ENCODE data around the gene R3HDM4.

The R3HDM4 gene

DNA sequence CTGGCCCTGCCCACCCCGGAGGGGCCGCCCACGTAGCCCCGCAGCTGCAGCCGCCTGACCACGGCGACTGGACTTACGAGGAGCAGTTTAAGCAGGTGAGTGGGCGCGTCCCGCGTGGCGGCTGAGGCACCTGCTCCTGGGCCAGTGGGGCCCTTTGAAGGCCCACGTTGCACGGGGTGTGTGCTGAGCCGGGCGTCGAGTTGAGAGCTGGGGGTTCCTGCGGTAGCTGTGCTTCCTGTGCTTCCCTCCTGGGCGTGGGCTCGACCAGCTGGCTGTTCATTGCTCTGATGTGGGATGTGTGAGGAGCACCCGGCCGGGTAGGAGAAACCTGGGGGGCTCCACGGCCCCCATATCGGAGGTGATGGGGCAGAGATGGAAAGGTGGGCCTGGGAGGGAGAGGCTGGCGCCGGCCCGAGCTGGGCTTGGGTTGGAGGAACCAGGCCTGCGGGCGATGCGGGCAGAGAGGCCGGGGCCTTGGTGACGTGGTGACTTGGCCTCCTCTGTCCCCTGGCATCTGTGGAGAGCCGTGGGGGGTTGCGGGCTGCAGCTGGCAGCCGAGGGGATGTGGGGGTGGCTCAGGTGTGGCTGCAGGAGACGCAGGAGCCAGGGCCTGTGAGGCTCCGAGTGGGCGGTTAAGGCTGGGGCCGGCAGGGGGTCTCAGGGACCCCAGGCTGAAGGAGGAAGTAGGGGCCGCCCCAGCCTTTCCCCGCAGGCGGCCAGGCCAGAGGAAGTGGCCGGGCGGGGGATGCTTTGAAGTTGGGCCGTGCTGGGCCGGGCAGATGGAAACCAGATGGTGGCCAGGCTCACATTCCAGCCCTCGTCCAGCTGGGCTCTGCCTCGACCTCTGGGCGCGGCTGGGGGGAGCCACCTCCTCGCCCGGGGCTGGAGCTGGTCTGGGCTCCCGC, 19.9 kb upstream of the R3HDM4 start:
- peak; percentile 90 for DNase-seq (ENCODE audit: low read depth, low spot score)

DNA sequence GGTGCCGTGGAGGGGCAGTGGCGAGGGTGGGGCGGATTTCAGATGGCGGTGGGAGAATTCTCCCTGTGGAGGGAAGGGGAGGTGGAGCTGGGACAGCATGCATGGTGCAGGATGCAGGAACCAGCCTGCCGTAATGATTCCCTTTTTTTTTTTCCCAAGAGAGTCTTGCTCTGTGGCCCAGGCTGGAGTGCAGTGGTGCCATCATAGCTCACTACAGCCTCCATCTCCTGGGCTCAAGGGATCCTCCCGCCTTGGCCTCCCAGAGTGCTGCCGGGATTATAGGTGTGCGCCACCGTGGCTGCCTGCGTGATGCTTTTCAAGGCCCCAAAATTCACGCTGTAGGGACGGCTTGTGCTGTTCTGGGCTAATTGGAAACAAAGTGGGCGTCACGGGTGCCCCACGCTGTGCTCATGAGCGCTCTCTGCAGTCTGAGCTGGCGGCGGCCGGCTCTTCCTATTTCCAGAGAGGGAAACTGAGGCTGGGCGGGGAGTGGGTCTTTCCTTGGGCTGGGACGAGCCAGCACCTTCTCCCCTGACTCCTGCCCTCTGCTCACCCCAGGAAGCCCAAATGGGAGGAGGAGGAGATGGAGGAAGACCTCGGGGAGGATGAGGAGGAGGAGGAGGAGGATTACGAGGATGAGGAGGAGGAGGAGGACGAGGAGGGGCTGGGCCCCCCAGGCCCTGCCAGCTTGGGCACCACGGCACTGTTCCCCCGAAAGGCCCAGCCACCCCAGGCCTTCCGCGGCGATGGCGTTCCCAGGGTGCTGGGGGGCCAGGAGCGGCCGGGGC, 19.0 kb upstream of the R3HDM4 start:
- no peak for DNase-seq (ENCODE audit: low read depth, low spot score)

DNA sequence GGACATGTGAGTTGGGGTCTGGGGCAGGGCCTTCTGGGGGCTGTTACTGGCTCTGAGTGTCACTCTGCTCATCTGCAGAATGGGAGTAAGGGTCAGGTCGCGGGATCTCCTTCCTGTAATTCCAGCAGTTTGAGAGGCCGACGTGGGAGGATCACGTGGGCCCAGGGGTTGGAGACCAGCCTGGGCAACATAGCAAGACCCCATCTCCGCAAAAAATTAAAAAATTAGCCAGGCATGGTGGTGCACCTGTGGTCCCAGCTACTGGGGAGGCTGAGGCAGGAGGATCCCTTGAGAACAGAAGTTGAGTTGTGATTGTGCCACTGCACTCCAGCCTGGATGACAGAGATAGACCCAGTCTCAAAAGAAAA, 16.9 kb upstream of the R3HDM4 start:
- no peak for DNase-seq (ENCODE audit: low read depth, low spot score)

DNA sequence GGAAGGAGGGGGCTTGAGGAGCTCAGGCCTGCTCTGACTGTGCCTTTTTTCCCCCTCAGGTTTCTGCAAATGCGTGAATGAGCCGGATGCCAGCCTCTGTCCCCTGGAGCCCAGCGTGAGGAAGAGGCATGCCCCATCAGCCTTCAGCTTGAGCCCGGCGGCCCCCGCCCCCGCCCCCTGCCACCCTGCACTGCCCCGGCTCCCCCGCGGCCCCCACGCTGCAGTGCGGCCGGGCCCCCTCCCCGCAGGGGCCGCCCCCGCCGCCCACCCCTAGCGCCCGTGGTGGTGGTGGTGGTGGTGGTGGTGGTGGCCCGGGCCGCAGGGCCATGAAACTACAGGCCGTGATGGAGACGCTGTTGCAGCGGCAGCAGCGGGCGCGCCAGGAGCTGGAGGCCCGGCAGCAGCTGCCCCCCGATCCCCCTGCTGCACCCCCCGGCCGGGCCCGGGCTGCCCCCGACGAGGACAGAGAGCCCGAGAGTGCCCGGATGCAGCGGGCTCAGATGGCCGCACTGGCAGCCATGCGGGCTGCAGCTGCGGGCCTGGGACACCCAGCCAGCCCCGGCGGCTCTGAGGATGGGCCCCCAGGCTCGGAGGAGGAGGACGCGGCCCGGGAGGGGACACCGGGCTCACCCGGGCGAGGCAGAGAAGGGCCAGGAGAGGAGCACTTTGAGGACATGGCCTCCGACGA, 16.3 kb upstream of the R3HDM4 start:
- DNase-seq (ENCODE audit: low read depth, low spot score), result no peak

DNA sequence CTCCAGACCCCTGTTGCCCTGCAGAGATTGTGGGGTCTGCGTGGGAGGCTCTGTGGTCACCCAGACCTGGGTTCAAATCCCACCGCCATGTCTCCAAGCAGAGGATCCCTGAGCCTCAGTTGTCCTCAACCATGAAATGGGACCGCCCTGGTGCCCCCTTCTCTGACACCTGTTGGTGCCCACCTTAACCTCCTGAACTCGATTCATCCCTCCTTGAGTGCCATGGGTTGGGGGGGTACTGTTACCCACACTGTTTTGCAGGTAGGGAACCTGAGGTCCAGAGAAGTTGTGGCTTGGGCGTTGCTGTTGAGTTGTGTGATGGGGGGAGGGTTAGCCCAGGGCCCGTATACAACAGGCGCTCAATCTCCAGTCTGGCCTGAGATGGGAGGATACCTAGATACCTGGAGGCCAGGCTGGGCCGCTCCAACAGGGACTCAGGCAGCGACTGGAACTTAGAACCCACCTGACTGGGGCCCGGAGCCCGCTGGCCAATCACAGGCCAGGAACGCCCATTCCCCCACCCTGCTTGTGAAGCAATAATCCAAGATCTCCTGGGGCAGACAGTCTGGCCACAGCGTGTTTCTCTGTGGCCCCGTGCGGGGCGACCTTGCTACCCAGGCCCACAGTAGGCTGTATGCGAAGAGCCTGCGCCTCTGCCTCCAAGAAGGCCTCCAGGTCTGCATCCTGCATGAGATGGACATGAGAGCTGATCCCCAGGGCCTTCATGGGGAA, 15.6 kb upstream of the R3HDM4 start:
- DNase-seq (ENCODE audit: low read depth, low spot score), result no peak

DNA sequence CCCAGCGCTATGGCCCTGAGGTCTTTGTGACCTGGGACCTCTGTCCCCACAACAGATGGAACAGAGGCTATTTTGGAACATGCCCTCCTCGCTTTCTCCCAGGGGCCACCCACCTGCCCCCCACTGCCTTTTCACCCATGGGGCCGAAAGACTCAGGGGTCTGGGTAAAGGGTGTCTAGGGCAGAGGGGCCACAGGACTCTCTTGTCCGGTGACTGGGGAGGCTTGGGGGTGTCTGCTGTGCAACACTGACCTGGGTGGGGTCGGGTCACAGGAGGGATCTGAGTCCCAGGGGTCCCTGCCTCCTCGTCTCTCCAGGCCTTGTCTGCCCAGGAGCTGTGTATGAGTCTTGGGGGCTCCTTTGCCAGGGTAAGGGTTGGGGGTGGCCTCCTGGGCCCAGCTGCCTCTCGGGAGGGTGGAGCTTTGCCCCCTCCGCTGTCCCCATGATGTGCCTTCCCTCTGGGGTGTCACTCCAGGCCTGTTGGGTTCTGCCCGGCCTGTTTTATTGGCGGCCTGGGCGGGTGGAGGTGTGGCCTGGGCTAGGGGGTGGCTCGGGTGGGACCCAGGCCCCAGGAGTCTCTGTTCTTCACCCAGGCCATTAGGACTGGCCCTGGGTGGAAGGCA, 14.9 kb upstream of the R3HDM4 start:
- no peak for DNase-seq (ENCODE audit: low read depth, low spot score)

DNA sequence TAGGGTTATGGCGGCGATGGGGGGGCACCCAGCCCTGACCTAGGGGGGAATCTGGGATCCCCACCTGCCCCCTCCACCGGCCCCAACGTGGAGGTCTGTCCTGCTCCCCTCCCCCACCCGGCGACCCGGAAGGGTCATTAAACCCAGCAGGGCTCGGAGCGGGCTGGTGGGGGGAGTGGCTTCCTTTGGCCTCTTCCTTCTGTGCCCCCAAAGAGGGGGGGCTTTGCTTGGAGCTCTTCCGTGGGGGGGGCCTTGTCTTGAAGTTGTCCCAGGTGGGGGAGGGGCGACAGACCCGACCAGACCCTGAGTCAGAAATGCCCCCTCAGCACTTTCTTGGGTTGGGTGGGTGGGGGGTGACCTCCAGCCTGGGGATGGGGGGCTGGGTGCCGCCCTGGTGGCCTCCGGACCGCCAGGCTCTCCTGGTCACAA, 14.3 kb upstream of the R3HDM4 start:
- DNase-seq (ENCODE audit: low read depth, low spot score), result no peak

DNA sequence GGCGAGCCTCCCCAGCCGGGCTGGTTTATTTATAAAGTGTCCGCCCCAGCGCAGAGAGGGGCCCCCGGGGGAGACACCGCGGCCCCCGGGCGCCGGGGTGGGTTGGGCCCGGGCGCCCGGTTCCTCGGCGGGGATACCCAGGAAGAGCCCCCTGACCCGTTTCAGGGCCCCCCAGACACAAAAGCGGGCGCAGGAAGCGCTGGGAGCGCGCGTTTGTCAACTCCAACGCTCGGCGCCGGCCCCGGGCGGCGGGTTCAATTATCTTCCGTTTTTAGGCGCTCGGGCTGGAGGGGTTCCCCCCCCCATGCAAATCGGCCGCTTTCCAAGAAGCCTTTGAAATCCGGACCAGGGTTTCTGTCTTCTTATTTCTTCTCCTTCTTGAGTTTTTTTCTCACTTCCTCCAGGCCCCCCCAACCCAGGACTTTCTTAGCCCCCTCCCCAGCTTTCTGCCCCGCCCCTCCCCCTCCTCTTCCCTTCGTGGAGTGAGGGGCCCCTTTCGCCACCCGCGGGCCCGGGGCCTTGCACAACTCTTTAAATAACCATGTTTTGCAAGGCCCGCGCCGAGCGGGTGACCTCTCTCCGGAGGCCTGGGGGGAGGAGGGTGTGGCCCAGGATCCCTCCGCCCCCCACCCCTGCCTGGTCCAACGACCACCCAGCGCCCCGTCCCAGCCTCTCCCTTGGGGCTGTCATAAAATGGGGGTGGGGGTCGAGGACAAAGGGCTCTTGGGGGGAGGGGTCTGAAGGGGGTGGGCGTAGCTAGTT, 13.8 kb upstream of the R3HDM4 start:
- DNase-seq (ENCODE audit: low read depth, low spot score), result no peak

DNA sequence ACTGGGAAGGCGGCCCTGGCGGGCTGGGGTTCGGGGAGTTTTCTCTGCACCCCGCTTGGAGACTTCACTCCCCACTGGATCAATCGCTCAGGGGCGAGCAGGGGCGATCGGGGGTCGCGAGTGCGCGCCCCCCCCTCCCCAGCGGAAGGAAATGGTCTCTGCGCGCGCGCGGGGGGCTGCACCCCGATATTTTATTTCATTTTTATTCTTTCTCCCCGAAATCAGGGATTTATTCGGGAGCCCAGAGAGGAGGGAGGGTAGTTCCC, 13.2 kb upstream of the R3HDM4 start:
- no peak for DNase-seq (ENCODE audit: low read depth, low spot score)

DNA sequence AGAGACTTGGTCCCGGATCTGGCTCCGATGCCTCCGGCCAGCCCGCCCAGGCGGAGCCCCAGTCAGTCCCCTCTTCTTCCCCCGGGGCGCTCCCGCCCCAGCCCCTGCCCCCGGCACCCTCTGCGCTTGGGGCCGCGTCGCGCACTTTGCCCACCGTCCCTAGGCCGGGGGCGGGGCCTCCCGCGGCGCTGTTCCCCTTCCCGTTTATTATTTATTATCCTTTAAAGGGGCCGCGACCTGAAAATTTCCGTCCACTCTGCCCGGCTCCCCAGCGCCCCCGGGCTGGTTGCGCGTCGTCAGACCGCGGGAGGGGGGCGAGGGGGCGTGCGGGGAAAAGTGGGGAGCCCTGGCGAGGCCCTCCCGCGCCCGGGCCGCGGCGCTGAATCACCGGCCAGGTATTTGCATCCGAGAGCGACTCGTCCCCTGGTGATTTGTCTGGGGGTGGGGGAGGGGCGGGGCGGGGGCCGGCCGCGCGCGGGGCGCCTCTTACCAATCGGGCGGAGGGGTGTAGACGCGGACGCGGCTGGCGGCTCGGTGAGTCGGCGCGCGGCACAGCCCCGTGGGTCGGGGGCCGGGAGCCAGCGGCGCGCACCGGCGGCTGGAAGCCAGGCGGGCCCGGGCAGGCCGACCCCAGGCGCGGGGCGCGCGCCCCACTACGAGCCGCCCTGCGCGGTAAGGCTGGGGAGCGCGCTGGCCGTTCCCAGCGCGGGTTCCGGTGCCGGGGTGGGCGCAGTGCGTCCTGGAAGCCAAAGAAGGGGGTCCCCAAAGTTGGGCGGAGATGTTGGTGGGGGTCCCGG, 12.7 kb upstream of the R3HDM4 start, which contains the start of gene ARID3A:
TSS of gene ARID3A (plus strand) at position 510 of the 797 bp plus-strand sequence. CDS start 3,494 bp downstream, outside the sequence.
- DNase-seq (ENCODE audit: low read depth, low spot score), result no peak

DNA sequence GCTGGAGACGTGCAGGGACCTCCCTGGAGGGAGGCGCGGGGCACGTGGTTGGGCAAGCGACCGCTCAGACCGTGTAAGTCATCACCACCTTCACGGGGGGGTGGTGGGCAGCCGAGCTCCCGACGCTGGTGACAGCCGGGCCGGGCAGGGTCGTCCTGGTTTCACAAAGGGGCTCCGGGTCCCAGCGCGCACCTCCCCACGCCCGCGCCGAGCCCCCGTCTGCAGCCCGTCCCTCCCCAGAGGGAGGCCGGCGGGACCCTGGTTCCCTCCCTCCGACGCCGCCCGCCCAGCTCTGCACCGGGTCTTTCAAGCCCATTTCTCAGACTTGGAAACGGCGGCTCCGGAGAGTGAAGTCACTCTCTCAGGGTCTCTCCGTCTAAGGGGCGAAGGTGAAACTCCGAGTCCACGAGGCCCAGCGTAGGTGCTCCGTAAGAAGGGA, 12.1 kb upstream of the R3HDM4 start:
- DNase-seq (ENCODE audit: low read depth, low spot score), result no peak

DNA sequence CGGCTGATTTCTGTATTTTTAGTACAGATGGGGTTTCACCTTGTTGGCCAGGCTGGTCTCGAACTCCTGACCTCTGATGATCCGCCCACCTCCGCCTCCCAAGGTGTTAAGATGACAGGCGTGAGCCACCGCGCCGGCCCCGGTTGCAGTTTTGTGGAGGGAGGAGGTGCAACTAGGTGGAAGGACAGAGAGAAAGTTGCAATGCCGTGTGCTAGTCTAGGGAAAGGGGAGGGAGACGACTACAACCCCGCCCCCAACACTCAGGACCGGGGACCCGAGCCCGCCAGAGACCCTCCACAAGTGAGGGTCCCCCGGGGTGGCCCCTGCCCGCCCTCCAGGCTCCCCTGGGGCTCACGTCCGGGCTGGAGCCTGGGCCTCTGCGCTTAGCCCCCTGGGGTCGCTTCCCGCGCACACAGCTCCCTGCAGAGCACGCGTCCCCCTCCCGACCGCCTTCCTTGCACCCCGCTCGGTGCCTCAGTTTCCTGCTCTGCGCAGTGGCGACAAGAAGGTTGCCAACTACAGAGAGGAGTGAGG, 11.6 kb upstream of the R3HDM4 start:
- no peak for DNase-seq (ENCODE audit: low read depth, low spot score)

DNA sequence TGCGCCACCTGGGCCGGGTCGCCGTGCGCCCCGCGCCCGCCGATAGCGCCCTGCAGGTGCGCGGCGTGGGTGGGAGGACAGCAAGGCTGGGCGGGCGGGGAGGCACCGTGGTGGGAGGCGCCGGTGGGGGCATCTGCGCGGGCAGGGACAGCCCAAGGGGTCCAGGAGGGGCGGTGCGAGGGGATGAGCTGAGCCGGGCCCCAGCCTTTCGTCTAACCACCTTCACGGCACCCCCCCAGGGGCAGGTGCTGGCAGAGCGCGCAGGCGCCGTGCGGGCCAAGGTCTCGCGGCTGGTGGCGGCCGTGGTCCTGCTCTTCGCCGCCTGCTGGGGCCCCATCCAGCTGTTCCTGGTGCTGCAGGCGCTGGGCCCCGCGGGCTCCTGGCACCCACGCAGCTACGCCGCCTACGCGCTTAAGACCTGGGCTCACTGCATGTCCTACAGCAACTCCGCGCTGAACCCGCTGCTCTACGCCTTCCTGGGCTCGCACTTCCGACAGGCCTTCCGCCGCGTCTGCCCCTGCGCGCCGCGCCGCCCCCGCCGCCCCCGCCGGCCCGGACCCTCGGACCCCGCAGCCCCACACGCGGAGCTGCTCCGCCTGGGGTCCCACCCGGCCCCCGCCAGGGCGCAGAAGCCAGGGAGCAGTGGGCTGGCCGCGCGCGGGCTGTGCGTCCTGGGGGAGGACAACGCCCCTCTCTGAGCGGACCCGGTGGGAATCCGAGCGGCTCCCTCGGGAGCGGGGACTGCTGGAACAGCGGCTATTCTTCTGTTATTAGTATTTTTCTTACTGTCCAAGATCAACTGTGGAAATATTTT, 7.2 kb upstream of the R3HDM4 start:
- DNase-seq (ENCODE audit: low read depth, low spot score), result no peak

DNA sequence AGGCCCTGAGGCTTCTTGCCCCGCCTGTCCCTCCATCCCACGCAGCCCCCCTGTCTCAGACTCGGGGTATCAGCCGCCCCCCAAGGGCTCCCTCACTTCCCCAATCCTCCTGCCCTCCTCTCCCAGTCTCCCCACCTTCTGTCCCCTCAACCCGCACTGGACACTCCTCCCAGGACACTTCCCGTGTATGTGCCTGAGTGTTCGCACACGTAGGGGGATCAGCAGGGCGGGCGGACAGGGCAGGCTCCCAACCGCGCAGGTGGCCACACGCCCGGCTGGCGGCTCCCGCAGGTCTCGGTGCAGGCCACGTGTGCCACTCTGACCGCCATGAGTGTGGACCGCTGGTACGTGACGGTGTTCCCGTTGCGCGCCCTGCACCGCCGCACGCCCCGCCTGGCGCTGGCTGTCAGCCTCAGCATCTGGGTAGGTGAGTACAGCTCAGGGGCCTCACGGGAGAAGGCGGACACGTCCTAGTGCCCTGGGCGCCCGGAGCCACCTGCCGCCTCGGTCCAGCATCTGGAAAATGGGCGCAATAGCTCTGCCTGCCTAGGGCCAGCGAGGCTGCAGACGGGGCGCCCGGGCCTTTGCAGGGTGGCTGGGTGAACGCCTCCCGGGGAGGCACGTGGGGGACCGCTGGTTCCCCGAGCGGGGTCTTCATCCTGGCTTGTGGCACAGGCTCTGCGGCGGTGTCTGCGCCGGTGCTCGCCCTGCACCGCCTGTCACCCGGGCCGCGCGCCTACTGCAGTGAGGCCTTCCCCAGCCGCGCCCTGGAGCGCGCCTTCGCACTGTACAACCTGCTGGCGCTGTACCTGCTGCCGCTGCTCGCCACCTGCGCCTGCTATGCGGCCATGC, 6.4 kb upstream of the R3HDM4 start:
- no peak for DNase-seq (ENCODE audit: low read depth, low spot score)

DNA sequence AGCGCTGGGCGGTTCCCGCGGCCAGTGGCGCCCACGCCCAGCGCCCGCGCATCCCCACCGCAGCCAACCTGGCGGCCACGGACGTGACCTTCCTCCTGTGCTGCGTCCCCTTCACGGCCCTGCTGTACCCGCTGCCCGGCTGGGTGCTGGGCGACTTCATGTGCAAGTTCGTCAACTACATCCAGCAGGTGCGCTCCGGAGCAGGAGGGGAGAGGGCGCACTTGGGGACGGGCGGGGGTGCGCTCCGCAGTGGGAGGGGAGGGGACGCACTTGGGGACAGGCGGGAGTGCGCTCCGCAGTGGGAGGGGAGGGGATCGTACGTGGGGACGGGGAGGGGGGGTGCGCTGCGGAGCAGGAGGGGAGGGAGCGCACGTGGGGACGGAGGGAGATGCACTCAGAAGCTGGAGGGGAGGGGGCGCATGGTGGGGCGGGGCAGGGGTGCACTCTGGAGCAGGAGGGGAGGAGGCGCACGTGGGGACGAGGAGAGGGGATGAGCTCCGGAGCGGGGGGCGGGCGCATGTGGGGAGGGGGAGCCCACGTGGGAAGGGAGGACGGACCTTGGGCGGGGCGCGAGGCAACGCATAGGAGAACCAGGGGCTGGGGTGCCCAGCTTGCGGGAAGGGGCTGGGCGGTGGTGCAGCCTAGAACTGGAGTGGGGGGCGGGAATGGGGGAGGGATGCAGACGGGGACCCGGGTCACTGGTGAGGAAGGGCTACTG, 5.6 kb upstream of the R3HDM4 start:
- DNase-seq (ENCODE audit: low read depth, low spot score), result no peak

DNA sequence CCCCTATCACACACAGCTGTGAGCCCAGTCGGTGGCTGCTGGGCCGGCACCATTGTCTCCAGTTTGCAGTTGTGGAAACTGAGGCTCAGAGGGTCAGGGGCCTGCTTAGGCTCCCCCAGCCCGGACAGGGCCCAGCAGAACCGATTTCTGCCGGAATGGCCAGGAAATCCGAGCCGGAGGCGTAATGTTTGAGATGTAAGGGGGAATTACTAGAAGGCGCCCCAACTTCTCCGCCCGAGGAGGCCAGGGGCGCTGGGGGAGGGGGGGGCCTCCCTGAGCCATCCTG, 5.1 kb upstream of the R3HDM4 start:
- no peak for DNase-seq (ENCODE audit: low read depth, low spot score)

Data from smooth muscle cell of the brain vasculature (primary cell).